Measurements from ENCODE around the gene MIGA1.
"Not testable (repeated sequence)": the region's sequence is repeated elsewhere in the genome, so short reads cannot be mapped to it uniquely, and the experiment has no call there.

Gene MIGA1

GRCh38 chr1:77794550-77794949 lies 15.1 kb downstream of the MIGA1 start:
- H3K36me3 ChIP-seq = no peaks in the 10 kb centered on the region
- H3K27me3 ChIP-seq = no peaks in the 10 kb centered on the region
- no peak for TF ChIP-seq CTCF (IDR thresholded peaks at IDR 0.05; ENCODE audit: low read depth, low read length)
- H3K4me3 ChIP-seq (ENCODE audit: low read depth, low read length) = no peak overlapping the region
- DNase-seq = no peak
- H3K4me1 ChIP-seq = no peaks in the 10 kb centered on the region
- no peaks in the 10 kb centered on the region for H3K9me3 ChIP-seq

DNA sequence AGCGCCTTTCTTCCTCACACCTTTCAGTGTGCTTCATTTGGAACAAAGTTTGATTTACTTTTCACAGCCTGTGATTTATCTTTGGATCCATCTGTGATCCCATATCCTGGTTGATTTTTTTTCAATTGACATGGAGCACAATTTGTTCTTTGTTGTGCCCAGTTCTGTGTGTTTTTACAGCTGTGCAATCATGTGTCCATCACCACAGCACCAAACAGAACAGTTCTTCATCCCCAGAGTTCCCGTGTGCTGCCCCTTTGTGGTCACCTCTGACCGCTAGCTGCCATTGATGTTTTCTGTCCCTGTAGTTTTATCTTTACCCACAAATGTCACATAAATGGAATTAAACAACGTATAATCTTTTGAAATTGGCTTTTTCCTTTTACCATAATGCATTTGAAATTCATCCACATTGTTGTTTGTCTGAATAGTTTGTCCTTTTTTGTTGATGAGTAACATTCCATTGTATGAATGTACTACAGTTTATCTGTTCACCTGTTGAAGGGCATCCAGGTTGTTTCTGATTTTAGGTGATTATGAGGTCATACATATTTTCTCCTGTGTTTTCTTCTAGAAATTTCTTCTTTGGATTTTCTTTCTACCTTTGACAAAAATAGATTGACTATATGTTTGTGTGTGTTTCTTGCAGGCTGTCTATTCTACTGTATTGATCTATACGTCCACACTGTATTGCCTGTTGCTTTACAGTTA lies 17.4 kb downstream of the MIGA1 start:
- H3K4me1 ChIP-seq = no peaks in the 10 kb centered on the region
- DNase-seq = no peak
- H3K27me3 ChIP-seq = no peaks in the 10 kb centered on the region
- no peak for TF ChIP-seq CTCF (IDR thresholded peaks at IDR 0.05; ENCODE audit: low read depth, low read length)
- no peak overlapping the region for H3K4me3 ChIP-seq (ENCODE audit: low read depth, low read length)
- no peaks in the 10 kb centered on the region for H3K36me3 ChIP-seq
- H3K9me3 ChIP-seq = no peaks in the 10 kb centered on the region

DNA sequence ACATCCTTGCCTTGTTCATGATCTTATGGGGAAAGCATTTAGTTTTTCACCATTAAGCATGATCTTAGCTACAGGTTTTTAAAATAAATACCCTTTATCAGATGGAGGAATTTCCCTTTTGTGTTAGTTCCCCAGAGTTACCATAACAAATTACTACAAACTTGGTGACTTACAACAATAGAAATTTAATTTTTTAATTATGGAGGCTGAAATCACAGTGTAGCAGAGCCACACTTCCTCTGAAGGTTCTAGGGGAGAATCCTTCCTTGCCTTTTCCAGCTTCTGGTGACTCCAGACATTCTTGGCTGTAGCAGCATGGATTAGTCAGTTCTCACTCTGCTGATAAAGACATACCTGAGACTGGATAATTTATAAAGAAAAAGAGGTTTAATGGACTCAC lies 18.5 kb downstream of the MIGA1 start:
- Histone ChIP-seq H3K9me3 (no peaks in the 10 kb centered on the region), H3K4me3 (ENCODE audit: low read depth, low read length) (no peak overlapping the region), H3K36me3 (no peaks in the 10 kb centered on the region), H3K4me1 (no peaks in the 10 kb centered on the region), H3K27me3 (no peaks in the 10 kb centered on the region)
- DNase-seq = no peak
- no peak for TF ChIP-seq CTCF (IDR thresholded peaks at IDR 0.05; ENCODE audit: low read depth, low read length)

DNA sequence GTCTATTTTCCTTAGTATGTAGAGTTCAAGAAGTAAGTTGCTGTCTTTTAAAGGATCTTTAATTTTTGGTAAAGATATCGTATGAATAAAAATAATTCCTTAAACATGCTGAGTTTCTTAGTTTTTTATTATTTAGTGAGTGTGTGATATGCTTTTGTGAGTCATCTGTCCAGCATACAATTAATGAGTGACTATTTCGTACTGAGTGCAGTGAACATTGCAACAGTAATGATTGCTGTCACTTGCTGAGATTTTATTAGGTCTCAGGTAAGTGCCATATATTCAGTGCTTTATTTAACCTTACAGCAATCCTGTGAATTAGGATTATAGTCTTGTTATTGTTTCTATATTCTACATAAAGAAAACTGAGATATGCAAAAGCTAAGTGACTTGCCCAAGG lies 22.6 kb downstream of the MIGA1 start:
- Histone ChIP-seq H3K4me1 (no peaks in the 10 kb centered on the region), H3K9me3 (no peaks in the 10 kb centered on the region), H3K36me3 (no peaks in the 10 kb centered on the region), H3K27me3 (no peaks in the 10 kb centered on the region), H3K4me3 (ENCODE audit: low read depth, low read length) (no peak overlapping the region)
- DNase-seq = no peak
- no peak for TF ChIP-seq CTCF (IDR thresholded peaks at IDR 0.05; ENCODE audit: low read depth, low read length)

DNA sequence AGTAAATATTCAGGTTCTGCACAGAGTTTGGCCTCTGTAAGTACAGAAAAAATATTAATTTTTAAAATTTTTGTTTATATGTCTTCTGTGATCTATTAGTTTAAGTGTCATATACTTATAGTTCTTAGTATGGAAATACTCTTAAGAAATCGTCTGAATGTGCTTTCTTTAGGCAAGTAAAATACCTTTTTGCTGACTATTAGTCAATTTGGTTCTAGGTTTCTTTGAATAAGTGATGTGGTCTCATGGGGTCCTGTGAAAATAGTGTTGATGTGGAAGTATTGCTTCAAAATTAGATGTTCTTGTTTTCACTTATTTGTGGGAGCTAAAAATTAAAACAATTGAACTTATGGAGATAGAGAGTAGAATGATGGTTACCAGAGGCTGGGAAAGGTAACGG lies 23.9 kb downstream of the MIGA1 start:
- DNase-seq = no peak
- no peak for TF ChIP-seq CTCF (IDR thresholded peaks at IDR 0.05; ENCODE audit: low read depth, low read length)
- Histone ChIP-seq H3K36me3 (no peaks in the 10 kb centered on the region), H3K4me1 (no peaks in the 10 kb centered on the region), H3K27me3 (no peaks in the 10 kb centered on the region), H3K4me3 (ENCODE audit: low read depth, low read length) (no peak overlapping the region), H3K9me3 (no peaks in the 10 kb centered on the region)

DNA sequence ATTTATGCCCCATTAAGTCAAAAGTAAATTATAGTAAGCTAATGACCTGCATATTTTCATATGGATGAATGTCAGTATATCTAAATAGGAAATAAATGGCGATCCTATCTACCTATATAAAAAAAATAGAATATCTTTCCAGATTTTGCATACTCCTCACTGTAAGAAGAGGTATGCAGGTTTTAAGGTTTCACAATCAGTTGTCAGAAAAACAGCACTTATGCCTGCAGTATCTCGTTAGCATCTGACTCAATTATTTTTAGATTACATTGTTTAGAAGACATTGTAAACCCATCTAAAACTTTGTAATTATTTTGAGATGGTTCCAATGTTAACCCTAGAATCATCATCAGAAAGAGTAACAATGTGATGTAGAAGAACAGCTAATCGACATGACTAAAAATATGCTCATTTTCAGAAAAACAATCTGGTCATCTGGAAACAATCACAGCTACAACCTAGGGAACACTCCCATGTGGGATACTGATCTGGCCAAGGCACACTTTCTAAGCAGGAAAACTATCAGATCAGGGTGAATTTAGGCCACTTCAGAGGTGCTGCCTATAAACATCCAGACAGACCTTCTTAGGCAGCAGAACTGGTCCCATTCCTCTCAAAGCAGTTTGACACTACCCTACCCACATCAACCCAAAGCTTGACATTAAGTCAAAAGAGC lies 30.5 kb downstream of the MIGA1 start:
- DNase-seq; H3K27me3 ChIP-seq; H3K9me3 ChIP-seq; H3K4me3 ChIP-seq (ENCODE audit: low read depth, low read length); H3K4me1 ChIP-seq; H3K36me3 ChIP-seq: not testable (repeated sequence)

DNA sequence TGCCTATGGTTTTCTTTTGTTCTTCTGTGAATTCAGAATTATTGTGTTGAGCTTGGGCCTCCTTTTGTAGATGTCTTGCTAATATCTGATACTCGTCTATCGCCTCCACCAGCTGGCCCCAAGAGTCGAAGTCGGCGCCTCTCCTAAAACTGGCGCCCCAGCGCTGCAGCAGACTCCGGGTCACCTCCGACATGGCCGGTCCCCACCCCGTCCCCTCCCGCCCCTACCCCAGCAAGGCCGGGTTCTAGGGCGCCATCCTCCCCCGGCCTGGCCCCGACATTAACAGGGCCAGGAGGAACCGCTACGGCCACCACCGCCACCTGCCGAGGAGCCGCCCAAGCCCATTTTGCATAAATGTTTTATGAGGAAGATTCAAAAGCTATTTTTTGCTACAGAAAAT lies 32.1 kb downstream of the MIGA1 start:
- H3K36me3 ChIP-seq; H3K4me3 ChIP-seq (ENCODE audit: low read depth, low read length); DNase-seq; H3K27me3 ChIP-seq; H3K4me1 ChIP-seq; H3K9me3 ChIP-seq: not testable (repeated sequence)

Data from BE2C (cell line).